NCI-H2196 treated with DMSO at 0.1 percent for 48 hours (cell line): ENCODE measurements around the gene PPARA.

Experiments used
- DNase-seq: peaks from one replicate; lab custom pipeline; 2025; ENCODE audit not compliant: unreplicated experiment; lab: John Stamatoyannopoulos, UW

PPARA gene

GRCh38 chr22:46290121-46290842, 140.0 kb downstream of the PPARA start:
- no peak for DNase-seq

GRCh38 chr22:46290843-46291785, 140.8 kb downstream of the PPARA start:
- DNase-seq = no peak

GRCh38 chr22:46292173-46292572, 141.8 kb downstream of the PPARA start:
- DNase-seq = no peak

- no peak for DNase-seq
These were observed 142.4 kb downstream of the PPARA start for GRCh38 chr22:46292732-46293131.
